Inferior parietal cortex (tissue), 1 donor: ENCODE results near the gene MAGI1.

Source experiments
- DNase-seq: peaks from one replicate; pipeline ENCODE4 v3.0.0-alpha.2; 2016; ENCODE audit errors: extremely low spot score

Gene MAGI1

DNA sequence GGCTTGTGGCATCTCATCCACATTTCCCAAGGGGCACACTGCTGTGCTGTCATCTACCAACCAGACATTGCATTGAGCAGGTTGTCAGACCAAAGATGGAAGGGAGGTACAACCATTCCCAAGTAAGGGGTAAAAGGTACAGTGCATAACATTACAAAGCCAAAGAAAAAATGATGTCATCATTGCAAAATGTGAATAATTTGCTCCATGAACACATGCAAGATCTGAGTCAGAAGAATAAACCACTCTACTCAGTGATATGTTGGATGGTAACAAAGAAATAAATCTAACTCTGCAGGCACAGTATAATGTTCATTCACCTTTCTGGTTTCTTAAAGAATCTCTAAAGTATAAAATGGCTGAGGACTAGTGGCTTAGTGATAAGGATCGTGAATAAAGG lies 202.7 kb downstream of the MAGI1 start:
- no peak for DNase-seq

DNA sequence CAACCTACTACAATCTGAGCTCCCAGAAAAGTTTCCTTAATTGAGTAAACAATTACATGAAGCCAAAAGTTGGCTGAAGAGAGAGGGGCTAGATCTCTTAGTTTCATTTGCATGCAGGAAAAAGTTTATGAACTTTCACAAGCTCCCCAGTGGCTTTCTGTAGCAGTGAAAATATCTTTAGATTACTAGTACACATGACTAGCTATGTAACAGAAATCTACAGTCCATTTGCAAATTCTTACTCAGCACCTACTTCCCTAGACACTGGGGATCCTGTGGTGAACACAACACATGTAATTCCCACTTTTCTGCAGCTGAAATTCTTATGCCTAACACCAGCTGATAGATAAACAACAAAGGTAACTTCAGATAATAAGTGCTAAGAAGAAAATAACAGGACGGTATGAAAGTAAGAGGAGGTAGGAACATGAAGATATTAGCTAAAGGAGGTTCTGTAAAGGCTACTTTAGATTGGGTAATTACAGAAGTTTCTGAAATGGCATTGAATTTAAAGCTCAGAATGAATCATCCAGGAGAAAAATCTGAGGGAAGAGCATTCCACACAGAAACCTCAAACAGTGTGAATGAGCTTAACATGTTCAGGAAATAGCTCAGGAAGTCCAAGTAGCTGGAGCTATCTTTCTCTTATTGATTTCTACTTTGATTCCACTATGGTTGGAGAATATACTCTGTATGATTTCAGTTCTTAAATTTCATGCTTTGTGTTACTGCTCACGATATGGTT lies 204.8 kb downstream of the MAGI1 start:
- no peak for DNase-seq

DNA sequence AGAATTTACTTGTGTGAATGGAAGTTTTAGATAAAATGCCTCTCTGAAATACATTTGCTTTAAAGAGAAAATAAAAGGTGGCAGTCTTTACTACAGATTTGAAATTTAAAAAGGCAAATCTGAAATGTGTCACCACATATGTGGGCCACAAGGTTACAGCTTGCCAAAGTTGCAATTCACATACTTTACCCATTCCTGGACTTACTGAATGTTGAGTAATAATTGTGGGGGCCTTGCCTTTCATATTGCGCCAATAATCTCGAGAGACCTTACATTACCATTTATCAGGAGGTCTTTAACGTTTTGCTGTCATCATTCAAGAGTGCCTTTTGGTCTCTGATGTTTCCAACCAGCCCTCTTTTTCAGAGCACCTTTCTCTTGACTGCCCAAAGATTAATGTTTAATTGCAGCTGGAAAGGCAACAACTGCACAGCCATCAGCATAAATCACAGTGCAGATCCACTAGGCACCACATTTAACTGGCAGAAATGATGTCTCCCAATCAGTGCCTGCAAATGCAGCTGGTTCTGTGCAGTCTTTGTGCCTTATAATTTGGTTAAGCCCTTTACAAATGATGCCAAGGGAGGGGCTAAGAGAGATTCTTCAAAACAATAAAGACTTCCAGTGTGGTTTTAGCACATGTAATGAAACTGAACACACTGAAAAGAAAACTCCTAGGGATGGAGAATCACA lies 206.8 kb downstream of the MAGI1 start:
- no peak for DNase-seq

DNA sequence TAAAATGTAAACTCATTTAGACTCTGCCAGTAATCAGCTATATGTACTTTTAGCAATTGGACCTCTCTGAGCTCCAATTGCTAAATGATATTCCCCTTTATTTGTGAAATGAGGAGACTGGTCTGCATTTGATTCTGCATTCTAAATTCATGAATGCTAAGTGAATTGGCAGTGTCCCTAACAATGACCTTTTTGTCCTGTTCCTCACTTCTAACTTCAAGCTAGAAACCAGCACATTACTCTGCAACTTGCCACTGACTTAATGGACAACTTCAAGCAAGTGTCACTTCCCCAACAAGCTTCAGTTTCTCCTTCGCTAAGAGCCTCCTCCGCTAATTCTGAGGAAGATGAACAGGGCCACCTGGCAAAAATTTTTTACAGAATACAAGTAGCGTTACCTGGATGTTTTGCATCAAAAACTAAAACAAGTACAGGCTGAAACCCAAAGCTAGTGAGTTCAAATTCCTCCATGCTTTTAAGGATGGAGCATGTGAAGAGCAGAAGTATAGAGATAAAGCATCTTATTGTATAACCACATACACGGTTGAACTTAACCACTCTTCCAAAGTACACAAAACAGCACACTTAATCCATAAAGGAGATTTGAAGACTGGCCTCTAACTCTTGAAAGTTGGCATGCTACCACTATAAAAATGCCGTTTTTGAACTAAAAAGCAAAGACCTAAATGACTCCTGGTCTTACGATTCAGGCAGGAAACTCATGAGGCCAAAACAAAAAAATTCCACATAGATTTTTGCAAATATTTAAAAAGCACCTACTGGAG lies 207.6 kb downstream of the MAGI1 start:
- DNase-seq: peak; percentile 56

DNA sequence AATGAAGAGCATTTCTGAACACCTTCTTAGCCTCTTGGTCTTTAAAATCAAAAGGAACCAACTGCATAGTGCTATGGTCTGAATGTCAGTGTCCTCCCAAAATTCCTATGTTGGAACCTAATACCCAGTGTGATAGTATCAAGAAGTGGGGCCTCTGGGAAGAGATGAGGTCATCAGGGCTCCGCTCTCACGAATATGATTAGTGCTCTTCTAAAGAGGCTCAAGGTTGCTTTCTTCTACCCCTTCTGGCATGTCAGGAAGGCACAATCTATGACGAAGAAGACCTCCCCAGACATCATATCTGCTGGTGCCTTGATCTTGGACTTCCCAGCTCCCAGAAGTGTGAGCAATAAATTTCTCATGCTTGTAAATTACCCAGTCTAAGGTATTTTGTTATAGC lies 209.5 kb downstream of the MAGI1 start:
- DNase-seq: no peak

DNA sequence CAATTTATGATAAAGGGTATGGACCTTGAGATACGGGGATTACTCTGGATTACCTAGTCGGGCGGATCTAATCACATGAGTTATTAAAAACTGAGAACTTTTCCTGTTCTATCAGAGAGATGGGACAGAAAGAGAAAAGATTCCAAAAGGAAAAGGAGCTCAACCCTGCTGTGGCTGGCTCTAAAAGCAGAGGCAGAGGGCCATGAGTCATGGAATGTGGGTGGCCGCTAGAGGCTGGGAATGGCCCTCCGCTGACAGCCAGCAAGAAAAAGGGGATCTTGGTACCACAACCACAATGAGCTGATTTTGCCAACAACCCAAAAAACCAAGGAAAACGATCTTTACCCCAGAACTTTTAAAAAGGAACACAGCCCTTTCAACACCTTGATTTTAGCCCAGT lies 210.0 kb downstream of the MAGI1 start:
- DNase-seq: no peak

DNA sequence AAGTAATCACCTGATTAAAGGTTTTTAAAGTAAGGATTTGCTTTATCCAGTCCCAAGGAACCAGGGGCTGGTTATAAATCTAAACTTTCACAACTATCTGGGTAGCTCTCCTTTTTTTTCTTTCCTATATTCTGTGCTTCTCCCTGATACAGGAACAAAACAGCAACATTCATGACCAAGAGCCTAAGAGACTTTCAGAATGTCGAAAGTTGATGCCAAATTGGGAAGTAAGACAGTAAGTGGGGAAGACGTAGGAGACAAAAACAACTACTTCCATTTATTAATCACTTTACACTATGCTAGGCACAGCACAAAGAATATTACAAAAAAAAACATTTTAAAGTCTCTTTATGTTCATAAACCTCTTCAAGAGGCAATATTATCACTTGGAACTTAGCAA lies 211.6 kb downstream of the MAGI1 start:
- no peak for DNase-seq

DNA sequence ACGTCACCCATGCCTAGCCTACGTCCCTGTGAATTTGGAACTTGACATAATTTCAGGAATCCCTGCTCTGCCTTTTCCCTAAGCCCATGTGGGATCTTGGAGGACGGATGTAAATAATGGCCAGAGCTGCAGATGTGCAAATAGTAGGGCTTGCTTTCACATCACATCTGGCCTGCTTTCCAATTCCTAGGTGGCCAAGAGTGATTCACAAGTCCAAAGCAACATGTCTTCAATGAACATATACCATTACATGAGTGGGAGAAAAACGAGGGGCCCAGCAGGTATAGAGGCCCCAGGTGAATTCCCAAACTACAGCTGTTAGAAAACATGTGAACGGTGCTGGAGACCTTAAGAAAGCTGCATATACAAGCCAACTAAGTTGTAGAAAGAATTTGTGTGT lies 214.6 kb downstream of the MAGI1 start:
- no peak for DNase-seq

DNA sequence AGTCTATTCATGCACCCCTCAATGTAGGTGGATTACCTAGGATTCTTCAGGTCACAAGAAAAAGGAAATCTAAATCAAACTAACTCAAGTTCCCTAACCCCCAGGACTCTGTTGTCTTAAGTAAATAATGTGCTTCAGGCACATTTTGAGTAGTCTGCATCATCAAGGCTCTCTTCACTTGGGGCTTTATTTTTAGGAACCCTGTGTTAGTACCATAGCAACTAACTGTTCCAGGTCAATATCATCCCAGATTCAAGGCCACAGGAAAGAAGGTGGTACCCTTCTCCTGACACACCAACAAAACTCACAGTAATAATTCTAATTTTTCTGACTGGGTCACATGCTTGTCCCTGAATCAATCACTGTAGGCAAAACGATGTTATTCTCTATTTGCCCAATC lies 218.1 kb downstream of the MAGI1 start:
- DNase-seq: no peak

DNA sequence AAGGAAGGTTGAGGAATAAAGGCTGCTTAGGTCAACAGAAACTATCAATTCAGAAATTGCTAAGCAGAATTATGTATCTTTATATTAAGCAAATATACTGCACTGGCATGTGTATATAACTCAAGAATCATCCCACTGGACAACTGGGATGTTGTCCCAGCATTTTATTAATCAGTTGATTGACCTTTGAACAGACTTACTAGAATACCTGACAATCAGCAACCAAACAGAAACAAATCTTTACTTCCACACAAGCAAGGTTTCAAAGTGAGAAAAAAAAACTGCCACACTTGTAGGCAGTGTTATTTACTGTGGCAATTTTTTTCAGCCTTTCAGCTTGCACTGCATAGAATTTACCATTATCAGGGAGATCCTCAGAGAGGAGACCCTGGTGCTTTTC lies 218.8 kb downstream of the MAGI1 start:
- no peak for DNase-seq

DNA sequence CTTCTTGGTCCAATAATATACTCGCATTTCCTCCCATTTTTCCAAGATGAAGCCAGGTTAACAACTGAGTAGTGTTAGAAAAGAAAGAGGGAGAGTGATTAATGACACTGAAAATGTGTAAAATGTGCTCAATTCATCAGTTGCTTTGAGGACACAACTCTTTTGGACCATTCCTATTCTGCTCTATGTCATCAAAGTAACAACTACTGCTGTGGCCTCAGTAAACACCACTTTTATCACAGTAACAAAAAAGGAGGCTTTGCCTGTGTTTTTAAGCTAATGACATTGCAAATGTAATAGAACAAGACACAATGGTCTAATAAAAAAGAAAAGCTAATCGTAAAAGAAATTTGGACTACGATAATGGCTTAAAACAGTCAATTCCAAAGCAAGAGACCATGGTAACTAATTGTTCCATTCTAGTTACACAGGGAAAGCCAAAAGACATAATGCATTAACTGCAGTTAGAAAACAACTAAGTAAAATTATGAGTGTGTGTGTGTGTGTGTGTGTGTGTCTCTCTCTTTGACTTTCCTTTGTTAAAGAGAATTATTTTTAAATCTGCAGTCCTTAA lies 221.1 kb downstream of the MAGI1 start:
- no peak for DNase-seq

DNA sequence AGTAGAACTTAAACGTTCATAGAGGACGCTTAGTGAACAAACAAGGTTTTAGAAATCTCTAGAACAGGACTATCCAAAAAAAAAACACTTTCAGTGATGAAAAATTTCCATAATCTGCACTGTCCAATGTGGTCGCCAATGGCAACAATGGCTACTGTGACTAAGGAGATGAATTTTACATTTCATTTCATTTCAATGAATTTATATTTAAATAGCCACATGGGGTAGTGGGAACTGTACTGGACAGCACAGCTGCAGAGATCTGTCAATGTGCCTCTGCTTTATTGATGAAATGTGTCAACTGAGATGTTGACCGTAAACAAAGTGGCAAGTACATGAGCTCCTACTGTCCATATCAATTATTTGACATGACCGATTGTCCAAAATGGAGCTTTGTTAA lies 222.5 kb downstream of the MAGI1 start:
- no peak for DNase-seq

DNA sequence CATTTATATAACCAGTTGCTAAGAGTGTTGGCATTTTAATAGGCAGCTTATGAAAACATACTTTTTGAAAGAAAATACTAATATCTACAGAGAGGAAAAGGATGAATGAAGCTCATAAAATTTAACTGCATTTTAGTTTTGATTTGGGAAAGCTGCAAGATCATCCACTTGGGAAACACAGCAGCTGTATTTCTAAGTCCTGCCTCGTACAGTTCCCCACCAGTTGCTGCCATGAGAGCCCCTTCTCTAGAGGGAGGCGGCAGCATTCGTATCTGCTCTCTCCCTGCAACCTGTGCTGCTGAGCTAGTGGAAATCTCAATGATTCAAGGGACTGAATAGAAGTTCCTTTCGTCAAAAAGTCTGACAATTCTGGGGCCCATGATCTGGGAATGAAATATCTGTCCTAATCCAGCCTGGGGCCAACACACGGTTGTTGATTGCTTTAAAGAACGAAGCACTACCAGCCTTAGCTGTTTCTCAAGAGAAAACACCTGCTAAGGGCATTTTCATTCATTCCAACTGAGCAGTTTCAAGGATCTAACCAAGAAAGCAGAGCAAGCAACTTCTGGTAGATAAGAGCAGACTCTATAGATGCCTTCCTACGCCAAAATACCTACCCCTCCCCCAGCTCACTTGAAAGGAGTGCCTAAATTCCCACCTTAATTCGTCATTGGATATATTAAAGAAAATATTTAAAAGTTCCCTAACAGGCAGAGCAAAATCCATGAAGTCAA lies 223.7 kb downstream of the MAGI1 start:
- DNase-seq: no peak

DNA sequence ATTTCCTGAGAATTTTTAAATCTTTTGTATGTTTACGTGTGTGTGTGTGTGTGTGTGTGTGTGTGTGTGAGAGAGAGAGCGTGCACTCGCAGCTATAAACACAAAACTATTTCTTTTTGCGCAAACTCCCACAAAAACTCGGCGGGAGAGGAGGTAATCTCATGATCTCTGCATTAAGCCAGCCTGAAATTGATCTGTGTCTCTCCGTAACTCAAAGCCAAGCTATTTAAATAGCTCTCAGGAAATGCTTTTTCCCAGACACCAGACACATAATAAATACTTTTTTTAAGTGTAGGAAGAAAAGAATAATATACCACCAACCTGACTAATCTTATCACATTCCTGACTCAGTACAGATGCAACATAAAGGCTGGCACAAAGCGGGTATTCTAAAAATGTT lies 226.8 kb downstream of the MAGI1 start:
- no peak for DNase-seq

DNA sequence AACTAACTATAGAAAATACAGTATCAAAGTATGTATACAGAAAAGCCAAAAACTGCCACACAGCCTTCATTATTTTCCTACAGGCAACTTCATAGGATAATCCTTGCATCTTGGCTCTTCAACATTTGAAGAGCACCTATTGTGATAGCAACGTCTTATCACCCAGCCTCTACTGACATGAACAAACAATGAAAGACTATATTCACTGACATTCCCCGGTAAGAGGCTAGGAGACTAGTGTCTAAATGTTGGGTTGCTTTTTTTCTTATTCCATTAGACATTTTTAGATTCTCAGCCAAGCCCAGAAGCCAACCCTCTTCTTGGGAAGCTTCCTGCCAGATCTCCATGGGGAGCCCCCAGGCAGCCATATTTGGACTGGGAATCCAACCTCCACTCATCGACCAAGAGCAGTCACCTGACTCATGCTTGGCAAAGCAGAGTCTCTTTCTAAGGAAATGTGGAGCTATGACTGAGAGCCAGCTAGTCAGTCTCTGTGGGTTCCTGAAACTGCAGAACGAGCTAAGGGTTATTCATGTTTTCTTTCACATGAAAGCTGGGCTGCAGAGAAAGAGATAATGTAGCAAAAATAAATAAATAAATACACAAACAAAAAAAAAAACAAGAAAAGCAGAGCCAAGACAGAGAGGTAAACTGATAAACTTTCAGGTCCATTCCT lies 227.5 kb downstream of the MAGI1 start:
- DNase-seq: no peak

DNA sequence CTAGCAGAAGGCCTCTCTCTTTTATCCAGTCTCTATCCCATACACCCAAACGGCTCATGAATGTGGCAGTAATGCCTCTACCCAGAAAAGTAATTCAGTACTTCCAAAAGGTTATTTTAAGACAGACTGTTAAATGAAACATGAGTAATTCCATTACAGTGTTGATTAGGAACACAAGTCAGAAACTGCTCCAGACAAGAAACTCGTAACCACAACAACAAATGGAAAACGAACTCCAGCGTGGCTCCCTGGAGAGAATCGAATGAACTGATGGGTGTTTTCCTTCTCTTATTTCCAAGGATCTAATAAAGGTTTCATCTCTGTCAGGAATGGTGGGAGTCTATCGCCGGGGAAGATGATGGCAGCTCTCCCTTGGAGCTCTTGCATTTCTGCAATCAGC lies 228.4 kb downstream of the MAGI1 start:
- DNase-seq: no peak

DNA sequence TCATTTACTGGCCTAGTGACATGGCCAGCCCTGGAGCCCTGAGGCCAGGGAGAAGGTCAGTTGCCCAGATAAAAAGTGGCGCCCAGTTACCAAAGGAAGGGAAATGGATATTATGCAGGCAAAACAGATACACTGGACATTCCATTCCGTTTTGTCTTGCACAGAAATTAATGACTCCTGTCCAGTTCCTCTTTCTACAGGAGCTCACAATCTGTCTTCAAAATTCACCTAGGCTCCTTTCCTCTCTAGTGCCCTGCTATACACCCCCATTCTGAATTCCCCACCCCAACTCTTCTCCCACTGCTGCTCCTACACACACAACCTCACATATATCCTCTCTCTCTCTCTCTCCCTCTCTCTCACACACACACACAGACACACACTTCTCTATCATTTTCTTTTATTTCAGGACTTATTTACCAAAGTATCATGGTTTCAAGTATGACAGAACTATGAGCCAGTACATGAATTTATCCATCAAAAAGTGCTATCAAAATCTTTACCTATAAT lies 229.0 kb downstream of the MAGI1 start:
- no peak for DNase-seq

DNA sequence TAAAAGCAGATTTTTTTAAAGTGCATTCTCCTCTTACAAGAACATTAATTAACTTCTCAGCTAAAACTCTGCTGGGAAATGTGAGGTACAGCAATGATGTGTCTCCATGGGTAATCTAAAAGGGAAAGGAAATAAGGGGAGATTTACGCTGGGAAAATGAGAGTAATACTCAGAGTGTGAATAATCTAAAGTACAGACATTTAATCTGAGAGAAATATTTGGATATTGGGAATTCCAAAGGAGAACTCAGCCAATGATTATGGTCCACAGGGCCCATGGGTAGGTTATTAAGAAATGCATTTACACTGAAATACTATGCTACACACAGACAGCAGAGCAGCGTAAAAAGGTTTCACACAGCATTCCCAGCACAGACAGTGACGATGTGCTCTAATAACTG lies 229.9 kb downstream of the MAGI1 start:
- DNase-seq: no peak

DNA sequence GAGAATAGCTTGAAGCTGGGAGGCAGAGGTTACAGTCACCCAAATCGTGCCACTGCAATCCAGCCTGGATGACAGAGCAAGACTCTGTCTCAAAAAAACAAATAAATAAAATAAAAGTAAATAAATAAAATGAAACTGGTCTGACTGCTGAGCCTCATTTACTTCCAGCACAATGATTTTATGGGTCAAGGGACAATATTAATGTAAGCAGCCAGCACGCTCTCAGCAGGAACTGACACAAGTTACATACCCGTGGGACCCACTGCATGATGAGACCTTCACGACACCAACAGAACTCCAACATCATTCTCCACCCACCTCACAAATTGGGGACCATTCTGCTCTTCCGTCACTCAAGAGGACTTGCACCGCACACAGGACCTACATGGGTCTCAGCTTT lies 230.3 kb downstream of the MAGI1 start:
- DNase-seq: no peak

DNA sequence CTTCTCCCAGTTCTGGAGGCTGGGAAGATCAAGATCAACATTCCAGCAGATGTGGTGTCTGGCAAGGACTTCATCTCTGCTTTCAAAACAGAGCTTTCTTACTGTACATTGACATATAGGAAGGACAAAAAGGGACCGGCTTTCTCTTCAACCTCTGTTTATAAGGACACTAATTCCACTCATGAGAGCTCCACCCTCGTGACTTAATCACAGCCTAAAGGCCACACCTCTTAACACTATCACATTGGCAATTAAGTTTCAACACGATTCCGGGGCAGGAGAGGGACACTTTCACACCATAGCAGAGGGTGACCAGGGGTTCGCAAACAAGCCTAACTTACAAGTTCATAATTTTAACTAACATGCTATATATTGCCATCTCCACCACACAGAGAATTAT lies 231.5 kb downstream of the MAGI1 start:
- no peak for DNase-seq

DNA sequence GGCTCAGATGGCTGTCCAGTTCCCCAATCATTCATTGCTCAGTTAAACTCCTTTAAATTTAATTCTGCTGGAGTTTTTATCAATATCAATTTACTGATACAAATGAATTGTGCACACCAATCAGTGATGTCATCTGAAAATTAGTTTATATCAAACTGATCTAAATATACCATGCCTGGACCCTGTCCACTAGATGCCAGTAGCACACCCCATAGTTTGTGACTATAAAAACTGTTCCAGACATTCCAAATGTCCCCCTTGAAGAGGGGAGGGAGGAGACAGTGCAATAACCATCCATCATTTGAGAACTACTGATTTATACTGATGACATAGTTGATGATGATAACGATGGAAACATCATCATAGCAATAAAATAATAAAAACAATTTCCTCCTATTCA lies 232.1 kb downstream of the MAGI1 start:
- no peak for DNase-seq
